Mesenteric fat pad (tissue), 1 donor: ENCODE data around the gene RAB6B. TPM values are rescaled to one million over a fixed set of nuclear protein-coding genes. Genes with fewer than 3 reads are reported as not detected.

Experiments used
- DNase-seq: peaks from one replicate; pipeline ENCODE4 v3.0.0-alpha.2; 2020; ENCODE audit warnings: low spot score
- total RNA-seq: library from RNA; stranded (reverse); fragmentation: NEBNext Ultra II Directional; extraction: Animal tissue kit (Norgen Biotek cat#: 25700); gene quantifications from one replicate; pipeline ENCODE4 v1.2.1, GENCODE V29; 2021
- donor health status: DM: yes; HTN: yes; CAD: no.

The RAB6B gene
- total RNA-seq, 1 donor from 2014 or later = 64.8 TPM

GRCh38 chr3:133860519-133860918 is 35.2 kb downstream of the RAB6B start:
- DNase-seq = peak; percentile 65

GRCh38 chr3:133859381-133860234 is 36.1 kb downstream of the RAB6B start:
- peak; percentile 71 for DNase-seq

DNA sequence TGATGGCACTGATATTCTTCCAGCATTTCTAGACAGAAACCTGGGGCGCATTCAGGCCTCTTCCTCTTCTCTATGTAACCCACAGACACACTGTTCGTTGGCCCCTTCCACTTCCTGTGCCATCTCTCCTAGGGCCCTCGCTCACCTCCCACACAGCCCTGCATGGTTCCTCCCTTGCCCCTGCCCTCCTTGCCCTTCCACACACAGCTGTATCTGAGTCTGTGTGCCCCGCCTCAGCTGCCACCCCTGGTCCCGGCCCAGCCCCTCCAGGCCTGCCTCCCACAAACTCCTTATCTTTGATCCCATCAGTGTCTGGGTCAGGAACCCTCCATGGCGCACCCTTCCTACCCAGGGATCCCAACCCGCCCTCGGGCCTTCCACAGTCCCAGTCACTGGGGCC is 37.9 kb downstream of the RAB6B start:
- DNase-seq = peak; percentile 67

DNA sequence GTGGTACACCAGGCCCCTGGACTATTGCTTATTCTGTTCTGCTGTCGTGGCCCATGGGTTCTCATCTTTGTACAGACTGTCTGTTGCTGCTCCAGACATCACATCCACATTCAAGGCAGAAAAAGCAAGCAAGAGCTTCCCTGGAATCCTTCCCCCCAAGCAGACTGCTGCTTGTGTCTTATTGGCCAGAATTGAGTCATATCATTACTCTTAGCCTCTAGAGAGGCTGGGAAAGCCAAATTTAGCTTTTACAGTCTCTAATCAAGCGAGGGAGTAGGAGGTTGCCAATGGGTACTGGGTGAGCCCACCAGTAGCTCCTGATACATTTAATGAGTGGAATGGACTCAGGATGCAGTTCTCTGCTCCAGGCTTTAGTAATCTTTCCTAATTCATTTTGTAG is 39.4 kb downstream of the RAB6B start:
- DNase-seq = peak; percentile 16

DNA sequence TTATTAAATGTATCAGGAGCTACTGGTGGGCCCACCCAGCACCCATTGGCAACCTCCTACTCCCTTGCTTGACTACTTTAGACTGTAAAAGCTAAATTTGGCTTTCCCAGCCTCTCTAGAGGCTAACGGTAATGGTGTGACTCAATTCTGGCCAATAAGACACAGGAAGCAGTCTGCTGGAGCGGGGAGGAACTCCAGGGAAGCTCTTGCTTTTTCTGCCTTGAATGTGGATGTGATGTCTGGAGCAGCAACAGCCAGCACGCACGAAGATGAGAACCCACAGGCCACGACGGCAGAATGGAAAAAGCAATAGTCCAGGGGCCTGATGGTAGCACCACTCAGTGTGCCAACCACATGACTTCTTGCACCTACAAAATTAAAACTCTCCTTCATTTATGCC is 39.9 kb downstream of the RAB6B start:
- peak; percentile 26 for DNase-seq

DNA sequence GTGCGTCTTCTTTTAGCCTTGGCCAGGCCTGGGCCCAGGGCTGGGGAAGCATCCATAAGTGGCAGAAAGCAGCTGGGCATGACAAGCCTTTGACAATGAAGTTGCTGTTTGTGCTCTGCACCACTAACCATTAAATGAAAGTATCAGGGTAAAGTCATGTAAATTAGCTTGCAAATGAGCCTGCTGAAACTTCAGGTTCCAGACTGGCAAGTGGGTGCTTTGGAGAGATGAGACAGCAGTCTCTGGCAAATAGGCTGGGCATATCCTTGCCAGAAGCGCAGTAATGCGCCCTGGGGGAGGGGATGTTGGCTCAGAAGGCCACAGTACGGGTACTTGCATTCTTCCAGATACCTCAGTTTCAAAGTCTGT is 40.7 kb downstream of the RAB6B start:
- DNase-seq = peak; percentile 62

DNA sequence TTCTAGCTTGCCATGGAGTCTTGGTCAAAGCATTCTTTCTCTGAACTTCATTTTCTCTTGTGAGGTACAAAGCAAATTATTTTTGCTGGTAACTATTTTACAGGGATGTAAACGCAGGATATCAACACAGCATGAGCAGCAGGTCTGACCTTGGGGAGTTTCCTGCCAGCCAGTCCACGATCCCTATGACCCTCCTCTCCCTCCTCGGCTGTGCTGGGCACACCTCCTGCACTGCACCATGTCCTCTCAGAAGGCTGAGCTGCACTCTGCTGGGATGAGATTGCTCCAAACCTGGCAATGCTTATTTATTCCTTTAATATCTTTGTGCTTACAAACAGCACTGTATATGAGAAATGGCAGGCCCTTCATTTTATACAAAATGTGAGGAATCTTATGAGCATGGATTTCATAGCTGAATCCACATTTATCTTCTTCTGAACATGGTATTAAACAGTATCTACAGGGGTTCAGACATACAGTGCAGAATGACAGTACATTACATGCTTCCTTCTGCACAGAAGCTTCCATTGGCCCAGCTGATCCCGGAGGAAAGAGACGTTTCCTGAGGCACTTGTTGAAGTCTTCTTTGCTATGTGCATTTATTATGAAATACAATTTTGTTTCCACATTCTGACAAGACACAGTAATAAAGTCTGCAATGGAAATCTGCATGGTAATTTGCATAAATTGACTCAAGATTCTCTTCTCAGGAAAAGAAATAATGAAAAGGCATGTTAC is 41.2 kb downstream of the RAB6B start:
- peak; percentile 33 for DNase-seq

- no peak for DNase-seq
Observed at GRCh38 chr3:133853925-133854227, 41.8 kb downstream of the RAB6B start.

DNA sequence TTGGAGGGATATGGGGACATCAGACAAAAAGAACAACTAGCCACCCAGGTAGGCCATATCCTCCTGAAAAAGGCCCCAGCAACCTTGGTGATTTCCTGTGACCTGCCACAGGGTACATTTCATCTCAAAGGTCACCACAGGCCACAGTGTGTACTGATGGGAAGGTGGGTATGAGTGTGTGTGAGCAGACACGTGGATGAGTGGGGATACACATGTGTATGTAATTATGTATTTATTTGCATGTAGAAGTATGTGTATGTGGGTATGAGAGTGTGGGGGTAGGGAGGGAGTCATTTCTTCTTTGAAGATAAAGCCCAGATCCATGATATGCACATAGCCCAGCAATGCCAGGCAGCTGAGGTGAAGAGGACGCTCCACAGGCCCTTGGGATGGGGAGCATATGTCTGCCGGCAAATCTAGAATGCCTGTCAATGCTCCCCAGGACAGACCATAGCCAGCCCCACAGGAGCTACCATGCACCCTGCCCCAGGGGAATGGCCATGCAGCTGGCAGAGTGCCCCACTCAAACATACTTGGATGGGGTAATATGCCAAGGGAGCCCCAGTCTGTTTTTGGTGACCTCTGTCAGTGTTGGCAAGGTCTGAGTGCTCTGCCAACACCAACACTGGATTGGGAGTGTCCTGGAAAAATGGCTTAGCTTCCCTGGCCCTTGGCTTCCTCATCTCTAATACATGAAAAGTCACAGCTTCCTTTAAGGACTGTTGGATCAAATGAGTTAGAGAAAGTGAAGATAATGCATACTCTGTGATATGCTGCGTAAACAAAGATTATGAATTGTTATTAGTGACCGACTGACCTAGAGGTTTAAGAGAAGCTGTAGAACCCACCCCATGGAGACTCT is 42.4 kb downstream of the RAB6B start:
- DNase-seq = peak; percentile 72

- peak; percentile 86 for DNase-seq
Observed at GRCh38 chr3:133851931-133852330, 43.8 kb downstream of the RAB6B start.

DNA sequence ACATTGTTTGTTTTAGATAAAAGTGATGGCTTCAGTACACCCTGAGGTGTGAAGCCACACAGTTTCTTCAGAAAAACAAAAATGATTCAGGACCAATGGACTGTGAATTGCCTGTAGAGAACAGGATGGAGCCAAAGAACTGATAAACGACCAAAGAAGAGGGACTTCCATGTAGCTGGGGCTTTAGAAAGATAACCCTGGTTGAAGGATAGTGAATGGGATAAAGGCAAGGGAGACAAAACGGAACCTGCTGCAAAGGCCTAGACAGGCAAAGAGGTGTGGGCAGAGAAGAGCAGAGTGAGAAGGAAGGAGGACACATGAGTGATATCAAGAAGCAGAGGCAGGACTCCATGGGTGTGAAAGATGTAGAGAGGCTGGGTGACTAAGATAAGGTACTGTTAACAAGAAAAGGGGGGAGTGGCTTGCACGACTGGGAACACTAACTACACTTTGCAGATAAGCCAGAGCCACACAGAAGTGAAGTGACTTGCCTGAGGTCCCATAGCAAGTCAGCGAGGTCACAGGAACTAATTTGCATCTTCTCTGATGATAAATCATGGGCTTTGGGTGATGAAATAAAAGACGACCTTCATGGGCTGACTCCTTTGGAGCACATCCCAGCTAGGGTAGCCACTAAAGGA is 44.3 kb downstream of the RAB6B start:
- DNase-seq = peak; percentile 6

- no peak for DNase-seq
Observed at GRCh38 chr3:133850034-133850433, 45.6 kb downstream of the RAB6B start.

DNA sequence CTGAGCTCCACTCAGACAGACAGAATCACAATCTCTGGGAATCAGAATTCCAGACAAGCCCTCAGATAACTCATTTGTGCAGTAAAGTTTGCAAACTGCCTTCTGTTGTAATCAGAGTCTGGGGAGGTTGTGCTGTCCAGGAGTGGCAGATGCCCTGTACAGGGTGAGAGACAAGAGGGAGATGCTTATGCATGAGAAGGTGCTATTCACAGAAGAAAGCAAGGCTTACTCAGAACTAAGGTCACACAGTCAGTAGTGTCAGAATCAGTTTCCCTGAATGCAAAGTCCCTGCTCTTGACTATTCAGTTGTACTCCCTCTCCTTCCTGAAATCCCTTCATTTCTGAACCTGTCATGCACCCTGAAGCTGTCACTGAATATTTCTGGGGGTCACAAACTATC is 46.3 kb downstream of the RAB6B start:
- DNase-seq = no peak

- peak; percentile 6 for DNase-seq
Observed at GRCh38 chr3:133845127-133845526, 50.6 kb downstream of the RAB6B start.

DNA sequence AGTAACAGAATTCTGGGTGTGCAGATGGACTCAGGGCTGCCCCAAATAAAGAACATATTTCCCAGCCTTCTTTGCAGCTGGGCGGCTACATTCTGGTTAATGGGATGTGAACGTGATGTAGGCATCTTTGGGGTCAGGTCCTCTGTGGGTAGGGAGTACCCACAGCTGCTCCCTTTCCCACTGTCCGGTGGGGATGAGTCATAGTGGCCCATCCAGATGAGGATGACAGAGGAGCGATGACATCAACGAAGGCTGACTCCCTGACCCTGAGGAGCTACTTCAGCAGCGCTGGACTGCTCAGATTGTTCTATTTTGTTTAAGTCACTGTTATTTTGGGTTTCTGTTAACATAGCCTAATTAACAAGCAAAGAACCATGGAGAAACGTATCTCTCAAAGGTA is 52.0 kb downstream of the RAB6B start:
- peak; percentile 33 for DNase-seq

- no peak for DNase-seq
Observed at GRCh38 chr3:133842158-133842557, 53.5 kb downstream of the RAB6B start.

DNA sequence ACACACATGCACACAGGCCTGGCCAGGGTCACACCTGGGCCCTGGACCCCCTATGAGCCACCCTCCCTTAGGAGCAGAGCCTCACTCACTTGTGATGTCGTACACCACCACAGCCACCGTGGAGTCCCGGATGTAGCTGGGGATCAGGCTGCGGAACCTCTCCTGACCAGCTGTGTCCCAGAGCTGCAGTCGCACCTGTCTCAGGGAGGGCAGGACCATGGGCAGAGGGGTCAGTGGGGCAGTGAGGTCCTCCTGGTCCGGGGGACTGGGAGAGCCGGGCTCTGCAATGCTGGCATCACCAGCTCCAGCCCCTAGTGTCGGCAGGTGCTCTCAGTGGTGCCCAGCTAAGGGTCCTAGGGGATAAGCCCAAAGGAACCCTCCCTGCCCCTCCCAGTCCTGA is 54.5 kb downstream of the RAB6B start:
- DNase-seq = peak; percentile 81

- DNase-seq = peak; percentile 69
Observed at GRCh38 chr3:133840767-133841166, 54.9 kb downstream of the RAB6B start.

- peak; percentile 75 for DNase-seq
Observed at GRCh38 chr3:133840055-133840737, 55.5 kb downstream of the RAB6B start.

DNA sequence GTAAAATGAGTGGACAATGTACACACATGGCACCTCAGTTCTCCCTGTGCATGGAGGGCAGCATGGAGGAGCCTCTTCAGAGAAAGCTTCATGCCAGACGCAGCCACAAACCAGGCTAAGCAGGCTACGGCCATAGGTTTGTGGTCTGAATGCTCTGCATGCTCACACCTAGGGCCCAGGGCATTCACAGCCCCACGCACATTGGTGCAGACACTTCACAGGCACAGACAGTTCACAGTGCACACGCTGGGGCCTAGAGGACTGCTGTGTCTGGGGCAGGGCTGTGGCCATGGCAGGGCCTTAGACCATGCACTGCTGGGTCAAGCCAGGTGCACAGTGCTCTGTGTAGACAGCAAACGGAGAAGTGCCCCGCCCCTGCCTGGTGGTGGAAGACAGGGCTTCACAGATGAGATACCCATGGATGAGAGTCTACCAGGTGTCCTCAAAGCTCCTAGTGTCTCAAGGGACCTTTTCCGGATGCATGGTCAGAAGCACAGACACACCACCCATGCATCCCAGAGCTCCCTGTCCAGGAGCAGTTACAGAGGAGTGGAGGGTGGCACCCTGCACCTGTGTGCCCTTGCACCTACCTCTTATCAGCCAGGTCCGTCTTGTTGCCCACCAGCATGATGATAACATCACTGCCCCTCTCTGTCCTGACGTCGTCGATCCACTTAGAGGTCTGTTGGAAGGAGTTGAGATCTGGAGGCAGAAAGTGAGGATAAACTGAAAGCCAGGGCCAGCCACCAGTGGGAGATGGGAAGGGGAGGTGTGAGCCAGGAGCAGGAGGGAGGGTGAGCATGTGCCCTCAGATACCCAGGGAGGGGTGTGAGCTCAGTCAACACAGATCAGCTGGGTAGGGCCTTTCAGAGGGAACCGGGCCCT is 56.5 kb downstream of the RAB6B start:
- DNase-seq = peak; percentile 69
